ENCODE measurements around the gene RIMS1.

The RIMS1 gene

GRCh38 chr6:72238900-72239299, 352.6 kb downstream of the RIMS1 start:
- no peak for TF ChIP-seq CTCF (IDR thresholded peaks at IDR 0.05)

DNA sequence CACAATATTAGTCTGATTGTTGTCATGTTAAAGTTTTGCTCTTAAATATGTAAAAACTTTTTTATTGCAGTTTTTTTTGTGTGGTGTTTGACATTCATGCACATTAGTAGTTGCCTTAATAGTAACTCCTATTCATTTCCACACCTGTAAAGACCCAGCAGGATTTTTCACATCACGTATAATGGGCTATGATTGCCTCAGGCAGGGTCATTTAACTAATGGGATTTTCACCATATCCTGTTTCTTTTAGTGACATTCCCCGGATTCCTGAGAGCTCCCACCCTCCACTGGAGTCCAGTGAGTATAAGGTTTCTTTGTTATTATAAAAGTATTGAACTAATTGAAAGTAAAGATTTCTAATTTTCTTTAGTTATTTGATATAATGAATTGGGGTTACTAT, 359.2 kb downstream of the RIMS1 start:
- no peak for TF ChIP-seq CTCF (IDR thresholded peaks at IDR 0.05)

DNA sequence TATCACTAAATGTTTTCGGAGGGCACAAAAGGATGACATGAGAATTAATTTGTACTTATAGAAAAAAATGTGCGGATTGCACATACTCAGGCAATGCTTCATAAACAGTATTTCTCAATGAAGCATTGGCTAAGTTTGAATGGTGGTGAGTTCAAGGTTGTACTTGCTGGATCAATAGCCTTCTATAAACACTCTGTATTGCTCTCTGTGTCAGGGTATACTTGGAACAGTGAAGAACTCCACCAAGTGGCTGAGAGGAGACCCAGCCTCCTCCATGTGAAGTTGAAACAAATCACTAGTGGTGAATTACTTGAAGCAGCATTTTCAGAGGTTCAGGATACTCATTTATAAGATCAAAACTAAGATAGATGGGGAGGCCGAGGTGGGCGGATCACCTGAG, 360.6 kb downstream of the RIMS1 start:
- TF ChIP-seq CTCF (IDR thresholded peaks at IDR 0.05), result peak; percentile 19; the same call in 1 of the 2 replicates

DNA sequence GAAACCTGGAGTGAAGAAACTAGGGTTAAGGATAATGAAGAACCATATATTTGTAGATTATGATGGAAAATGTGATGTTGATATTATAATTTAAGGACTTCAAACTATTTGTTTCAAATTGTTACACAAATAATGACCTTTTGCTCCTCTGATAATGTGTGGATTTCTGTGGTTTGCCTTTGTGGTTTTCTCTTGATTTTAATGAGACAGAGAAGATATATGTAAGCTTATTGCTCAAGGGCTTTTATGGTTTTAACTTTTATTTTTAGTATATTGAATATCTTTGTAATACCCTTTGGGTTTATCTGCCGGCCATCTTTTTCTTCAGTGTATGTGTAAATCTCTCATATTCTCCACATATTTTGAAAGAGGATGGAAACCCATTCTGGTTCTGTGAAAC, 362.3 kb downstream of the RIMS1 start:
- TF ChIP-seq CTCF (IDR thresholded peaks at IDR 0.05), result no peak

DNA sequence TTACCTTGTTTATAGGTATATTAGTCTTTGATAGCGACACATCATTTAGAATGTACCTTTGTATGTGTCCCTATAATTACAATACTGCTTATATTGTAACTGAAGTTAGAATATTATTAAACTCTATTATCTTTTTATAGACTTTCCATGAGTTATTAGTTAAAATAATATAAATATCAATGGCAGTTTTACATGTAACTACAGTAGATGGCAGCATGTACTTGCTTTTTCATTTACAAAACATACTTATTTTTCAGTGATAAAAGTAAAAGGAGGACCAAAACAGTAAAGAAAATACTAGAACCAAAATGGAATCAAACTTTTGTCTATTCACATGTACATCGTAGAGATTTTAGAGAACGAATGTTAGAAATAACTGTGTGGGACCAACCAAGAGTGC, 364.3 kb downstream of the RIMS1 start:
- peak; percentile 29; the same call in 1 of the 2 replicates for TF ChIP-seq CTCF (IDR thresholded peaks at IDR 0.05)

DNA sequence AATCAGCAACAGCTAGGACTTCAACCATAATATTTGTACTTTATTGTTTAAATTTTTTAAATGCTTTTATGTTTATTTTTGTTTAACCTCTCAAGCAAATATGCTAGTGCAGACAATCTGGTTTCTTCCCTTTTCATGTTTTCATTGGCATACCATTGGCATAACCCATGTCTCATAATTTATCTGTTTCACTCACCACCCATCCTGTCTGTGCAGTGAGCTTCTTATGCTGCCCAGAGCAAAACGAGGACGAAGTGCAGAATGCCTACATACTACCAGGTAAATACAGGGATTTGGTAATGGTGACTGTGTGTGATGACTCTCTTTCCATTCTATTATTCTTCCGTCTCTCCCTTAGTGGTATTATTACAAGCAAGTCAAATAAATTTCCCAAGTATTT, 374.1 kb downstream of the RIMS1 start:
- no peak for TF ChIP-seq CTCF (IDR thresholded peaks at IDR 0.05)

- no peak for TF ChIP-seq CTCF (IDR thresholded peaks at IDR 0.05)
These were observed 375.2 kb downstream of the RIMS1 start for GRCh38 chr6:72261554-72261953.

GRCh38 chr6:72262254-72262653, 375.9 kb downstream of the RIMS1 start:
- no peak for TF ChIP-seq CTCF (IDR thresholded peaks at IDR 0.05)
